M059J (cell line): ENCODE data around the gene BLNK. TPM values are rescaled to one million over a fixed set of nuclear protein-coding genes. Genes with fewer than 3 reads are reported as not detected.
"Not testable (repeated sequence)": the region's sequence is repeated elsewhere in the genome, so short reads cannot be mapped to it uniquely, and the experiment has no call there.

ENCODE experiments used
- DNase-seq: peaks from one replicate; pipeline ENCODE4 v3.0.0-alpha.2; 2012; ENCODE audit warnings: low read depth
- total RNA-seq: library from RNA; depleted of rRNA; stranded (reverse); fragments of >200 nt; shearing (Covaris generic); gene quantifications from 2 replicates; pipeline ENCODE4 v1.2.3, GENCODE V29; 2014

The BLNK gene
- total RNA-seq, 1 experiment from 2014 or later, result not detected

DNA sequence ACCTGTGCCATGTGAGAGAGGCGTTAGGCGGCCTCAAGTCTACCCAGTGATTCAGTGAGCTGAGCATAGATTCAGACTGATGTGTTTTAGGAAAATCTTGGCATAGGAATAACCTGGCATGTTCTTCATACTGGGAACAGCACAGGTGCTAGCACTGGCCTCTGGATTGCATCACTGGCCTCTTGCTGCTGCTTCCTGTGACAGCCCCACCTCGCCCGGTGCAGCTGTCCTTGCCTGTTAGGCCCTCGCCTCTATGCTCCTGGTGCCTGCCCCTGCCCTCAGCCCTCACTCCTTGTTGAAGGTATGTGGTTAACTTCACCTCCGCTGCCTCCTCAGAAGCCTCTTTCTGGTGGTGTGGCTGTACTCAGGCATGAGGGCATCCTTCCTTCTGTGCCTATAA is 46.2 kb downstream of the BLNK start:
- DNase-seq, result no peak

DNA sequence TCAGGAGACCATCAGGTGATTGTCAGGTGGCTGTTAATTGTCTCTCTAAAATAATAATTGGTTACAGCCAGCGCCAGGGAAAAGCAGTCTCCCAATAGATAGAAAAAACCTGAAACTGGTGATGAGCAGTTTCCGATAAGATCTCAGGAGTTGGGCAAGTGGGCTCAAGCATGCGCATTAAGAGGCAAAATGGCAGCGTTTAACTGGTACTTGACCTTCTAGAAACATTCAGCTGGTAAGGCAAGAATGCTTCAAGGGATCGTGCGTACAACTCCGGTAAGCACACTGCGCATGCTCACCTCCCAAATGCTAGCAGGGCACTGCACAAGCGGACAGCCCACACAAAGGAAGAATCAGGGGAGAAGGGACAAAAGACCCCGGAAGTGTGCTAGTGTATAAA is 48.5 kb downstream of the BLNK start:
- DNase-seq, result no peak

DNA sequence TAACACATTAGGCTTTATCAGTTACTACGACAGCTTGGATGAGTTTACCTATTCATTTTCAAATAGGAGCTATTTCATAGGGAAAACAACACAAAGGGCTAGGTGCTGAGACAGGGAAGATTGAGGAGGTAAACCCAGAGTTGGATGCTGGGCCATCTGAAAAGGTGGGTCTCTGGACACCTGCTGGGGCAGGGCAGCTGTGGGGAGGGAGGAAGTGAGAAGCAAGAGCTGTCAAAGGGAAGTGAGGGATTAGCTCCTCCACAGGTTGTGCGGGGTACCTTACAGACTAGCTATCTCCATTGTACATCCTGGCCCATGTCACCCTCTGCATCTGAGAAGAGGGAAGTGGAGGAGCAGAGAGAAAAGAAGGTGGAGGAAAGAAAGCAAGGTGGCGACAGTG is 48.9 kb downstream of the BLNK start:
- no peak for DNase-seq

DNA sequence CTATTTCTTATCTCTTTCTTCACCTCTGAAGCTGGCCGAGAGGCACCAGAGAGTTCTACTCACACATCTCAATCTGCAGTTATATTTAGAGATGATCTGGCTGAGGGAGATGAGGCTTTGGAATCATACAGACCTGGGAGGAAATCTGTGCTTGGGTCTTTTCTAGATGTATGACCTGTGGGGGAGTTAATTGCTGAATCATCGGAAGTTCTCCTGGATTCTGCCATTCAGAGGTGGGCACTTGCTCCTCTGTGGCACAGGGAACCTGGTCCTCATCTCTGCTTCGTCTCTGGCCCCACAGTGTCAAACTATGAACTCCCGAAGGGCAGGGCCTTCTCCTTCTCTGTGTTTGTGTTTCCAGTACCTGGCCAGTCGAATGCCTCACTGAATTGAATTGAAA is 52.5 kb downstream of the BLNK start:
- DNase-seq, result no peak

DNA sequence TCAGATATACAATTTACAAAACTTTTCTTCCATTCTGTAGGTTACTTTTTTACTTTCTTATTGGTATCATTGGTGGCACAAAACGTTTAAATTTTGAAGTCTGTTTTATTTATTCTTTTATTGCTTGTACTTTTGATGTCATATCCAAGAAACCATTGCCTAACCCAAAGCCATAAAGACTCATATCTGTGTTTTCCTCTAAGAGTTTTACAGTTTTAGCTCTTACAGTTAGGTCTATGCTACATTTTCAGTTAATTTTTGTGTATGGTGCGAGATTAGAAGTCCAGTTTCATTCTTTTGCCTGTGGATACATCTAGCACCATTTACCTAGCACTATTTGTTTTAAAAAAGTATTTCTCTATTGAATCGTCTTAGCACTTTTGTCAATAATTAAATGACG is 53.7 kb downstream of the BLNK start:
- DNase-seq, result no peak

DNA sequence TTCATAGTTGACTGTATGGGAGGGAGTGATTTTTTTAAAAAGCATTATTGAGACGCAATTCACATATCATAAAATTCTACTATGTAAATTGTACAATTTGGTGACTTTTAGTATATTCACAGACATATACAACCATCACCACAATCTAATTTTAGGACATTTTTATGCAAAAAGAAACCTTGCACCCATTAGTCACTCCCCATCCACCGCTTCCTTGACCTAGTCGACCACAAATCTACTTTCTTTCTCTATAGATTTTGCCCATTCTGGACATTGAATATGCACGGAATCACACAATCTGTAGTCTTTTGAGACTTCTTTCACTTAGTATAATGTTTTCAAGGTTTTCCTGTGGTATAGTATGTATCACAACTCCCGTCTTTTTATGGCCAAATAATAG is 54.6 kb downstream of the BLNK start:
- no peak for DNase-seq

DNA sequence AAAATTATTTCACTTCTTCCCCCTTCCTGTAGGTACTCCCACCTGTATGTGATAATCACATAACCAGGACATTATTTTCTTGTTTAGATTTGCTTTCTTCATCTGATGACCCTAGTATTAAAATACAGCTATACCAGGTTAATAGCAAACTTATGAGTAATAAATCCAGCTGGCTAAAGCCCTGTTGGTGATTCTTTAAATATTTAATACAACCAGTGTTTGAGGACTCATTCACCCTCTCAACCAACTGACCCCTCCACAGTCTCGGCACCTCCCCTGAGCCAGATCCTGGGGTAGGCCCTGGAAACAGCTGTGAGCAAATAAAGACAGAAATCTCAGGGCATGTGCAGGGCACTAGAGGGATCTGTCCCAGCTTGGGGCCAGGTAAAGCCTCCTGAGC is 58.5 kb downstream of the BLNK start:
- DNase-seq, result no peak

DNA sequence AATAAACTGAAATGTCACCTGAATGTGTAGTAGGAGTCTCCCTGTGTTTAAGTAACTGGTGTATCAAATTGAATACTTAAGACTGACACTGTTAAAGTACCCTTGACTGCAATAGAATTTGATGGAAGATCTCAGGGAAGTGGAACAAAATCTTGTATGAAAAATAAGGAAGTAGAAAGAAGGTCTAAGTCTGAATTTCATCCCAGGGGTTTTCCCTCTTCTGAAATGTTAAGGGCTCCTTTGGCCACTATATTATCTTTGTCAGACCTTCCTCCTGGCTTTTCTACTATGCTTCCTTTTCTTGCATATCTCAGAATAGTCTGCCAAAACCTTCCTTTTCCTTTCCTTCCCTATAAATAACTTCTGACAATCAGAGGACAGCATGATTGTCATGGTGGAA is 59.6 kb downstream of the BLNK start:
- DNase-seq, result no peak

DNA sequence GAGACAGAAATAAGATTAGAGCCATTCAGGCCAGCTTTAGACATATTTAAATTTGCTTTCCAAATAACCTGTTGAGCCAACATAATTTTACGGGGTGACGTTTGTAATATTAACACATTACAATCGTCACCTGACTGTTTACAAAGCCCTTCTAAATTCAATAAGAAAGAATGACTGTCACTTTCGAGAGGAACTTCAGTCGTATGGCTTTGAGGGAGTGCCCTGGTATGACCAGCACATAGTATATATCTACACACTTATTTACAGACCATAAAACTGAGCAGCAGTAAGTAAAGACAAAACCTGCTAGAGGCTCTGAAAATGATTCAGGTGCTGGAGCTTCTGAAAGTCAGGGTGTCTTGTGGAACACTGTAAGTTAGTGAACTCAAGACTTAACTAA is 62.4 kb downstream of the BLNK start:
- DNase-seq, result no peak

DNA sequence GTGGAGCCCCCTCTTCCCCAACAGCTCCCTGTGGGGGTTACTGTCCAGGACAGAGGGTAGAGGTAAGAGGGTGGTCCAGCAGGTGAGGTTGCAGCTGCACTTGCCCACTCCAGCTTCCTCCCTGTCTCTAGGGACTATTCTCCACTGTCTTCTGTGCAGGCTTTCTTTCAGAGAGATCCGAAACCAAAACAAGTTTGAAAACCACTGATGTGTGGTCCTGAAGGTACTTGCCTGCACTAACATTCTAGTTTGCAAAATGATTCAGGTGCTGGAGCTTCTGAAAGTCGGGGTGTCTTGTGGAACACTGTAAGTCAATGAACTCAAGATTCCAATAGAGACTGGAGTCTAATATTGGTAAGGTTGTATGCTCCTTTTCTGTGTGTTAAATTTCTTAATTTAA is 63.1 kb downstream of the BLNK start:
- DNase-seq, result no peak

DNA sequence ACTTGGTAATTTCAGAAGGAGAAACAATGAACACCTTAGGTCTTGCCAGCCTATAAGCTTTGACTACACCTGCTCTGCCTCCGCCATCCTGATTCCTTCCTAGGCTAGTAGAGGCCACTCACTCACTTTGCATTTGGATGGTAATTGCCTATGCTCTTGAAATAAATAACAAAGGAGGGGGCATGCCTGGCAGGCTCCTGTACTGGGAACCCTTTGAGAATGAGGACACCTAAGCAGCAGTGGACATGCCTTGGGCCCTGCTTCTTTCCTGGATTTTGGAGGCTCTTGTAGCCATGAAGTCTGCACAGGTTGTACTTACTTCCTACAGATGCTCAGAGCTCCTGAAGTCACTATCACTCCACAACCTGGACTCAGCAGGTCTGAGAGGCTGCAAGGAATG is 65.8 kb downstream of the BLNK start:
- DNase-seq, result no peak

DNA sequence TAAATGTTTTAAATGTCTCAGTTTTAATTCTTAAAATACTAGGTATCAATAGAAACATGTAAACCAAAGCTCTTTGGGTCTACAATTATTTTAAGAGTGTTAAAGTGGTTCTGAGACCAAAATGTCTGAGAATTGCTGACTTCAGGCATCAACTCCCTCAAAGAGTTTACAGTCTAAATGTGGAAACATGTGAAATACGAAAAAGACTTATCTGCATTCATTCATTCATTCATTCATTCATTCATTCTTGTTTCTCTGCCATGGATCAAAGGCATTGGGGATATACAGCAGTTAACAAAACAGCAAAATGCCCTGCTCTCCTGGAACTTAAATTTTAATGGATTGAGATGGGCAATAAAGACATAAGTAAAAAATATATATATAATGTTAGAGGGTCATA is 69.8 kb downstream of the BLNK start:
- DNase-seq, result no peak

DNA sequence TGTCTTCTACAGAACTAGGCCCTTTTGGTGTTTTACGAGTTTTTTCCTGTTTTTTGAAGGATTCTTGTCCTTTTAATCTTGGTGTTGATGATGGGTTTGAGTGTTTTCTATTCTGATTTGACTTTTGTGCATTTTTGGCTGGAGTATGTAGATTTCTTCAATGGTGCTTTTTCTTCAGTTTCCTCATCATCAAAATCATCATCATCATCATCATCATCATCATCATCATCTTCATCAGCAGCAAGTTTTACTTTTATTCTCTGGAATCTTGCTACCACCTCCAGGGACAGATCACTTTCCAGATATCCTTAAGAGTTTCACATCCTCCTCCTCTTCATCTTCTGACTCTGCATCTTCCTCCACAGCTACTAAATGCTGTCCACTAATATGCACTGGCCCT is 81.9 kb downstream of the BLNK start:
- DNase-seq, result not testable (repeated sequence)

DNA sequence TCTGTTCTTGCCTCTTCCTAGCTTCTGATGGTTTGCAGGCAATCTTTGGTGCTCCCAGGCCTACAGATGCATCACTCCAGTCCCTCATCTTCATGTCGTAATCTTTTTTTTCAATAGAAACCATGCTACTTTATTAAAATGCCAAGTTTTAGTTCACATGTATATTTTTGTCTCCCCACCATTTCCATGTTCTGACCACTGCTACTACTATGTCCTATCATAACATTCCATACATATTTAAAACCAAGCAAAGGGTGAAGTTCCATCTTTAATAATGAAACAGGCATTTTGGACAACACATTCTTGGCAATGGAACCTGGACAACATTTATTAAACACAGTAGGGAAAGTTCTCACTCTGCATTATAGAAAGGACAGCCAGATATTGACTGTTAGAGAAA is 82.5 kb downstream of the BLNK start:
- DNase-seq, result no peak

DNA sequence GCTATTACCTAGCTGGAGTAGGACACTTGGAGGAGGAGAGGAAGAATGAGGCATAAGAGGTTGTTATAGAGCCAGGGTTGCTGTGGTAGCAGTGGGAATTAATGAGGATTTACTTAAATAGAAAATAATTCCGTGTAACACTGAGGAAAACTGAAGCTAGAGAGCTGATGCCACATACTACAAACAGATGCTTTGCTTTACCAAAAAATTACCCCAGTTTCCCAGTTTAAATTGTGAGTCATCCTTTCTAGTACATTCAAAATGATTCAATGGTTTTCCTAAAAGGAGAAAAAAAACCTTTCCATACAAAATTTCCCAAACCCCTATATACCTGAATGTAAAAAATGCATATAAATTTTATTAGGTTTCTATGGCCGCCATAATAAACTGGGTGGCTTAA is 82.9 kb downstream of the BLNK start:
- no peak for DNase-seq

DNA sequence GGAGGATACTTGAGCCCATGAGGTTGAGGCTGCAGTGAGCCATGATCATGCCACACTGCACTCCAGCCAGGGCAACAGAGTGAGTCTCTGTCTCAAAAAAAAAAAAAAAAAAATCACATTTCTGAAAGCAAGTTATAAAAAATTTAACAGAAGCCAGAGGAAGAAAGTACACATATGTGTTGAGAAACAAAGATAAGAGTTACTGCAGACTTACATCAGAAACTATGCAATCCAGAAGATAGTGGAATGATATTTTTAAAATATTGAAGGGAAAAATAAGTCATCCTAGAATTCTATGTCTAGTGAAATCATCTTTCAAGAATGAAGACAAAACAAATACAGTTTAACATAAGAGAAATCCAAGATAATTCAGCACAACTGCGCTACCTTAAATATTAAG is 94.4 kb downstream of the BLNK start:
- no peak for DNase-seq

DNA sequence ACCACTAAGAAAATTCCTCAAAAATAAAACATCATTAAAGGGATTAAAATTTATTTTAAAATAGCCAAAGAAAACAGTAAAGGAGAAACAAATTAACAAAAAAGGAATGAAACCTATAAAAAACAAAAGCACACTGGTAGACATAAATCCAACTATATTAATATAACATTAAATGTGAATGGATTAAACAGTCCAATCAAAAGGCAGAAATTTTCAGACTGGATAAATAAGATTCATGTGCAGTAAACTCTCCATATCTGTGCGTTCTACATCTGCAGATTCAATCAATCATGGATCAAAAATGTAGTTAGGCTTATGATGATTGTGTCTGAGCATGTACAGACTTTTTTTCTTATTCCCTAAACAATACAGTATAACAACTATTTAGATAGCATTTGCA is 98.7 kb downstream of the BLNK start:
- no peak for DNase-seq

DNA sequence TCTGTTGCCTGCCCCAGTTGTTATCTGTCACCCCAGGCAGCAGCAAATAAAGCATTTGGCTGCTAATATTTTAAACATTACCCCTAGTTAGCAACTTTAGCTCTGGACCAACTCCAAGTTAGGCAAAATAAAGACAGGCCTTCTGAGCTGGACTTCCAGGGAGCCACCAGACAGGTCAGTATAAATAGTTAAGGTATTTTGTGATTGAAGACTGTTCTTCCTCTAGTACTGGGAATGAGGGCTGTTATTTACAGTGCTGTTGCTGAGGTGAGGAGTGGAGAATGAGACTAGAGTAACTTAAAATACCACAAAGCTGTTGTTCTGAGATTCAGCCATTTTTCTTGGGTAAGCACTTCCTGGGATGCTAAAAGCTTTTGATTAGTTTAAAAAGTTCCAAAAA is 101.1 kb downstream of the BLNK start:
- no peak for DNase-seq

DNA sequence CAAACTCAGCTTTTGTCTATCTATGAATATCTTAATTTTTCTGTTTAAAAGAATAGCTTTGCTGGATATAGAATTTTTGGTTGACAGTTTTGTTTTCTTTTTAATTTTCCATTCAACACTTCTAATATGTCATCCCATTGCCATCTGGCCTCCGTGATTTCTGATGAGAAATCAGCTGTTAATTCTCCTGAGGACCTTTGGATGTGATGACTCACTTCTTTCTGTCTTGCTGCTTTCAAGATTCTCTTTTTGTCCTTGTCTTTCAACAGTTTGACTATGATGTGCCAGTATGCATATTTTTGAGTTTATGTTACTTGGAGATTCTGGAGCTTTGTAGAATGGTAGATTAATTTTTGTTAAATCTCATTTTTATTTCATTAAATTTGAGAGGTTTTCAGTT is 102.8 kb downstream of the BLNK start:
- no peak for DNase-seq

DNA sequence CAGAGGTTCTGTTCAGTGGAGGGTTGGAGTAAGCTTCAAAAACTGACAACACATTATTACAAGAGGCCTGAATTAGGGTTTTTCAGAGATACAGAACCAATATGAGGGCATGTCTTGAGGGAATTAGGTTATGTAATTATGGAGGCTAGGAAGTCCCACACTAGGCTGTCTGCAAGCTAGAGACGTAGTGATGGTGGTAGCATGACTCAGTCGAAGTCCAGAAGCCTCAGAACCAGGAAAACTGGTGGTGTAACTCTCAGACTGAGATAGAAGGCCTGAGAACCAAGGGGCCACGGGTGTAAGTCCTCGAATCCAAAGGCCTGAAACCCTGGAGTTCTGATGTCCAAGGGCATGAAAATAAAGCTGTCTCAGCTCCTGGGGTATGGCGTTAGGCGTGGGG is 105.6 kb downstream of the BLNK start:
- DNase-seq, result no peak

DNA sequence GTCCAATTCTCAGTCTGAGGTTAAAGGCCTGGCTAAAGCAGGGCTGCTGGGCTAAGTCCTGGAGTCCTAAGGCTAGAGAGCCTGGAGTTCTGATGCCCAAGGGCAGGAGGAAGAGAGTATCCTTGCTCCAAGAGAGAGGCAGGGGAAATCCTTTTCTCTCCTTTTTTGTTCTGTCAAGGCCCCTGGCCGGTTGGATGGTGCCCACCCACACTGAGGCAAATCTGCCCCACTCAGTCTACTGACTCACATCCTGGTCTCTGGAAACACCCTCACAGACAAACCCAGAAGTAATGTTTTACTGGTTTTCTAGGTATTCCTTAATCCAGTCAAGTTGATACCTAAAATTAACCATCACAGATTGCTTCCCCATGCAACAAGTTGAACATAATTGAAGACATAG is 118.3 kb downstream of the BLNK start:
- no peak for DNase-seq

DNA sequence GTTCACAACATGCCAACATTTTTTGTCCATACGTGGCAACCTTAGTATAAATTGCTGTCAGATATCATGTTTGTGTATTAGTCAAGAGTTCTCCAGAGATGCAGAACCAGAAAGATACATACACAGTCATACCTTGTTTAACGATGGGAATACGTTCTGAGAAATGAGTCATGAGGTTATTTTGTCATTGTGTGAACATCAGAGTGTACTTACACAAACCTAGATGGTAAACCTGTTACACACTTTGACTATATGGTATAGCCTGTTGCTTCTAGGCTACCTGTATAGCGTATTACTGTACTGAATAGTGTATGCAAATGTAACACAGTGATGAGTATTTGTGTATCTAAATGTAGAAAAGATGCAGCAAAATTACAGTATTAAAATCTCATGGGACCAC is 118.9 kb downstream of the BLNK start:
- DNase-seq, result no peak
